Activated CD4-positive, alpha-beta T cell treated with anti-CD3 and anti-CD28 coated beads for 36 hours (primary cell): ENCODE results near the gene RNF11. TPM values are rescaled to one million over a fixed set of nuclear protein-coding genes. Genes with fewer than 3 reads are reported as not detected.

Experiments
- ATAC-seq: fragments of 200-7000 bp; cut with Tn5 transposase; one replicate; pipeline ENCODE4 v1.10.0; 2021; ENCODE audit warnings: mild to moderate bottlenecking, moderate library complexity
- CTCF ChIA-PET: fragments of 350-600 bp; sonication (Branson Sonifier 250); formaldehyde crosslinking; loops from one replicate; lab custom pipeline; 2021; ENCODE audit warnings: antibody characterized with exemption; lab: Charles Lee
- POLR2A ChIA-PET: fragments of 350-600 bp; sonication (Branson Sonifier 250); formaldehyde crosslinking; loops from one replicate; lab custom pipeline; 2021; ENCODE audit warnings: antibody characterized with exemption, inconsistent platforms; lab: Charles Lee
- DNase-seq: peaks from one replicate; pipeline ENCODE4 v3.0.0-alpha.2; 2020
- H3K27ac Mint-ChIP-seq: one replicate; pipeline ENCODE4 v1.8.0; 2021; ENCODE audit warnings: mixed read lengths
- H3K27me3 Mint-ChIP-seq: one replicate; pipeline ENCODE4 v1.8.0; 2021; ENCODE audit warnings: mixed read lengths
- H3K36me3 Mint-ChIP-seq: one replicate; pipeline ENCODE4 v1.8.0; 2021; ENCODE audit warnings: low read depth, mixed read lengths
- H3K4me1 Mint-ChIP-seq: one replicate; pipeline ENCODE4 v1.8.0; 2021; ENCODE audit warnings: mixed read lengths
- H3K4me3 Mint-ChIP-seq: one replicate; pipeline ENCODE4 v1.8.0; 2021; ENCODE audit warnings: mild to moderate bottlenecking, moderate library complexity, mixed read lengths
- H3K9me3 Mint-ChIP-seq: one replicate; pipeline ENCODE4 v1.8.0; 2021; ENCODE audit warnings: low read depth, mixed read lengths
- intact Hi-C, 2 experiments: fragments of 100-400 bp; cut with DNase I in 1 of 2; cut with micrococcal nuclease in 1 of 2; formaldehyde crosslinking; loops; one replicate each; pipeline versions ENCODE4 v1.14.2 to v1.15.1; 2022 to 2024; cut with DNase I, micrococcal nuclease
- total RNA-seq, 2 experiments: library from RNA; stranded (reverse); gene quantifications; one replicate each; pipeline ENCODE4 v1.2.3, GENCODE V29; 2021

RNF11 gene
- total RNA-seq, 2 experiments from 2014 or later = 20.6 to 26.0 TPM

DNA sequence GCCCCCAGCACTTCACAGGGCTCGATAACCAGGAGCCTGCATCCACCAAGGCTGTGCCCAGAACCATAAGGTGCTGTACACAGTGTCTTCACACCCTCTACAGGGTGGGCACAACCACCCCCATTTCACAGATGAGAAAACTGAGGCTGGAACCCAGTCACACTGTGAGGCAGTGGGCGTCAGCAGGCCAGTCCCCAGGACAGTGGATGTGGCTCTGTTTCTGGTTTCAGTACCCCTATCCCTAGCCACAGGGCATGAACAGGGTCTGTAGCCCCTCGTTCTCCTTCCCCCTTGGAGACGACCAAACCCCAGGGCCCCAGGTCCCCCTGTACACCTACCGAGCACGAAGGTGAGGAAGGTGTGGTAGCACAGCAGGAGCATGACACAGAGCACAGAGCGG lies 66.7 kb downstream of the RNF11 start:
- Mint-ChIP-seq H3K4me1 (peaks cover 10% of the 10 kb centered on the region), H3K27ac (no peak overlapping the region), H3K27me3 (no peaks in the 10 kb centered on the region), H3K9me3 (no peaks in the 10 kb centered on the region), H3K36me3 (no peaks in the 10 kb centered on the region), H3K4me3 (no peak overlapping the region)
- ATAC-seq (no peak), DNase-seq (no peak)
- intact Hi-C loops = no loop called here
- ChIA-PET CTCF (no interaction called here), POLR2A (no interaction called here)

DNA sequence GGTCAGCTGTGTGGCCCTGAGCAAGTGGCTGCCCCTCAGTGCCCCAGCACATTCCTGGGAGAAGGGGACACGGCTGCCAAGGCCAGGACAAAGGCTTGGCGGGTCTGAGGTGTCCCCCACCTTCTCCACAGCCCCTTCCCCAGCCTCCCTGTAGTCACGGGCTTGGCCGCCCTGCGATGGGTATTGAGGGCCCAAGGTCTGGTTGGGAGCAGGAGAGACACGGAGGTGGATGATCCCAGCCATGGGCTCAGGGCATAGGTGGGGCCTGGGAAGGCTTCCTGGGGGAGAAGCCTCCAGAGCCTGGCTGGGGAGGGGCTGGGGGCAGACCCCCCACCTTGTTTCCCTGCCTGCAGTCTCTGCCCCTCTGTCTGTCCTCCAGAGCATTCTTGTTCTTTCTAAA lies 67.2 kb downstream of the RNF11 start:
- Mint-ChIP-seq H3K36me3 (no peaks in the 10 kb centered on the region), H3K9me3 (no peaks in the 10 kb centered on the region), H3K4me3 (no peak overlapping the region), H3K27me3 (no peaks in the 10 kb centered on the region), H3K4me1 (peaks cover 10% of the 10 kb centered on the region), H3K27ac (peak overlapping the region; percentile 39)
- CTCF ChIA-PET = no interaction called here
- POLR2A ChIA-PET = no interaction called here
- no peak for DNase-seq
- intact Hi-C loops = no loop called here
- ATAC-seq = no peak

DNA sequence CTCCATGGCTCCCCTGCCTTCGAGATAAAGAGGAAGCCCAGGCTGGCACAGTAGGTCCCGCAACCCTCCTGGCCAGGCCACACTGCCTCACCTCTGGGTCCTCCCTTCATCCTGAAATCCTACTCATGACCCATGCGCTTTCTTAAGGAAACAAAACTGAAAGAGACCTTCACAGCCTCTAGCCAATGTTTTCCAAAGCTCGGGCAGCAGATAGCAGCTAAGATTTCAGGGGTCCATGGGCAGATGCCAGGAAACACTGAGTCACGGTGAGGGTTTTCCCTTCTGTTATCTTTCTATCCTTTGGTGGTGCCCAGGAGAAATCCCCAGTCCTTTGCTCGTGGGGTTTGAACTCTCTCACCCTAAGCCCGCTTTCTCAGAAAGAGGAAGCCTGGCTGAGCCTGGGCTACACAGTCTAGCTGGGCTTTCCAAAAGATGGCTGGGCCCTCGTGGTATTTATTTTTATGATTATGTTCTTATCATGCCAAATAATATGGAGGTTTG lies 67.7 kb downstream of the RNF11 start:
- peak; percentile 60 for ATAC-seq
- intact Hi-C loops = no loop called here
- H3K27ac Mint-ChIP-seq = peak overlapping the region; percentile 39
- ChIA-PET CTCF (no interaction called here), POLR2A (no interaction called here)
- H3K4me3 Mint-ChIP-seq = no peak overlapping the region
- no peaks in the 10 kb centered on the region for H3K27me3 Mint-ChIP-seq
- peaks cover 10% of the 10 kb centered on the region for H3K4me1 Mint-ChIP-seq
- no peaks in the 10 kb centered on the region for H3K36me3 Mint-ChIP-seq
- no peaks in the 10 kb centered on the region for H3K9me3 Mint-ChIP-seq
- peak; percentile 50 for DNase-seq

DNA sequence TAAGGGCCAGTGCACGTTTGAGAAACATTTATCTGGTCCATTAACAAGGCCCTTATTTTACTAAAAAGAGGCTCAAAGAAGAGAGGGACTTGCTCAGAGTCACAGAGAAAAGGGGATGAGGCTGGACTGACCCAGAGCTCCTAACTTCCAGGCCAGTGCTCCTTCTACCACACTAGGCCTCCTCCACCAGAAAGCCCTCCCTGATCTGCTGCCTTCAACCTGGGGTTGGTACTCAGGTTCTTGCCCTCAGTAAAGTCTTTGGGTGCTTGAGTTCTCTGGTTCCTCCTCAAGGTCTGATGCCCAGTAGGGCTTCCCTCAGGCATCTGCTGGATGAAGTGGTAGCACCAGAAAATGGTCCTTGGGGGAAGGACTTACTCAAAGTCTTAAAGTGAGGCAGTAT lies 68.3 kb downstream of the RNF11 start:
- Mint-ChIP-seq H3K4me3 (no peak overlapping the region), H3K36me3 (no peaks in the 10 kb centered on the region), H3K27me3 (no peaks in the 10 kb centered on the region), H3K9me3 (no peaks in the 10 kb centered on the region), H3K27ac (no peak overlapping the region), H3K4me1 (peaks cover 10% of the 10 kb centered on the region)
- intact Hi-C loops = no loop called here
- DNase-seq (no peak), ATAC-seq (no peak)
- CTCF ChIA-PET = interaction anchor here (2.0 kb wide), 1 partner anchor 8 kb away, joined by 11 read pairs; no protein-coding TSS in a partner anchor
- POLR2A ChIA-PET = no interaction called here

DNA sequence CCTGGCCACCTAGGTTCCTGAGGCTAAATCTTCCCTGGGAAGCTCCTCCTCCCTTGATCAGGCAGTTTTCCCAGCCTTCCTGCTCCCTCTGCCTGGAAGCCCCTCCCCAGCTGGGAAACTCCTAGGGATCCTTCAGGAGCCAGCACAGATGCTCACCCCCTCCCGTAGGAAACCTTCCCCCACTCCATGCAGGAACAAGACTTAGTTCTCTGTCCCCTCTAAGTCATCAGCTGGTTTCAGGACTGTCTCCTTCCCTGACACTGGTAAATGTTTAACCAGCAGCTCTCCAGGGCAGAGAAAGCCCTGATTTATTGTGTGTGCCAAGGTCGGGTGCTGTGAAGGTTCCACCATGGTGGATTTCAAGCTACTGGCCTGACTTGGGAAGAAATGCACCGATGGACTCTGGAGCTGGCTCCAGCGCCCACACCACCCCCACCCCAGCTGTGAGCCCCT lies 69.3 kb downstream of the RNF11 start:
- Mint-ChIP-seq H3K27me3 (no peaks in the 10 kb centered on the region), H3K36me3 (no peaks in the 10 kb centered on the region), H3K4me3 (no peak overlapping the region), H3K4me1 (peaks cover 10% of the 10 kb centered on the region), H3K9me3 (no peaks in the 10 kb centered on the region), H3K27ac (no peak overlapping the region)
- intact Hi-C loops = no loop called here
- ChIA-PET POLR2A (interaction anchor here (0.6 kb wide), 1 partner anchor 369 kb away, joined by 3 read pairs; no protein-coding TSS in a partner anchor), CTCF (interaction anchor here (0.5 to 2.0 kb wide), 3 partner anchors 9 to 41 kb away, joined by 3 to 11 read pairs (median 4); no protein-coding TSS in a partner anchor)
- ATAC-seq (no peak), DNase-seq (no peak)

DNA sequence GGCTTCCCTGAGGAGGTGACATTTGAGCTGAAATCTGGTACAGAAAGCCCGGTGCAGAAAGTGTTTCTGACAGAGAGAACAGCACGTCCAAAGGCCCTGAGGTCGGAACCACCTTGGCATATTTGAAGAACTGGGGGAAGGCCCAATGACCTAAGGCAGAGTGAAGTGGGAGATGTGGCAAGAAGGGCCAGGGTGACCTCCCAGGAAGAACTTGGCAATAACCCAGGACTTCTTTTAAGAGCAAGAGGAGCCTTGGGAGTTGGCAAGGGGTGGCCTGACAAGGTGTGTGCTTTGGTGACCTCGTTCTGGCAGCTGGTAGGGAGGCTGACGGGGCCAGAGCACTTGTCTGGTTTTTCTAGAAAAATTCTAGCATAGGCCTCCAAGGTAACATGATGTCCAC lies 70.9 kb downstream of the RNF11 start:
- no peak for DNase-seq
- intact Hi-C loops = no loop called here
- POLR2A ChIA-PET = interaction anchor here (0.6 kb wide), 1 partner anchor 46 kb away, joined by 4 read pairs; no protein-coding TSS in a partner anchor
- Mint-ChIP-seq H3K27me3 (no peaks in the 10 kb centered on the region), H3K9me3 (no peaks in the 10 kb centered on the region), H3K27ac (no peak overlapping the region), H3K4me3 (no peak overlapping the region), H3K4me1 (peaks cover 10% of the 10 kb centered on the region), H3K36me3 (no peaks in the 10 kb centered on the region)
- CTCF ChIA-PET = no interaction called here
- no peak for ATAC-seq

DNA sequence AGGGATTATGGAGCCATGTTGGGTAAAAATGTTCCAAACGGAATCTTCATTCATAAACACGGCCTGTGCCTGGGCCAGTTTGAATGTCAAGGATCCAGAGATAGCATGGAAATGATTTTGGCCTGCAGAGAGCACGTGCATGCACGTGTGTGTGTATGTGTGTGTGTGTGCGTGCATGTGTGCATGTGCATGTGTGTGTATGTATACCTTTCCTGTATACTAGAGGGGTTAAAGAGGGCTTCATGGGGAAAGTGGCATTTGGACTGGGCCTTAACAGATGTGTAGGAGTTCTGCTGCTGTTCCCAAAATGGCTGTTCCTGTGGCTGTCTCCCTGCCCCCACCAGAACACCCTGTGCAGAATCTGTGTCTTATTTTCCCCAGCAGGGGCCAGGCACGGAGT lies 72.6 kb downstream of the RNF11 start:
- POLR2A ChIA-PET = no interaction called here
- H3K4me3 Mint-ChIP-seq = no peak overlapping the region
- no peaks in the 10 kb centered on the region for H3K9me3 Mint-ChIP-seq
- H3K27ac Mint-ChIP-seq = no peak overlapping the region
- intact Hi-C loops = no loop called here
- H3K4me1 Mint-ChIP-seq = peaks cover 9% of the 10 kb centered on the region
- DNase-seq (no peak), ATAC-seq (no peak)
- no peaks in the 10 kb centered on the region for H3K36me3 Mint-ChIP-seq
- CTCF ChIA-PET = no interaction called here
- no peaks in the 10 kb centered on the region for H3K27me3 Mint-ChIP-seq

DNA sequence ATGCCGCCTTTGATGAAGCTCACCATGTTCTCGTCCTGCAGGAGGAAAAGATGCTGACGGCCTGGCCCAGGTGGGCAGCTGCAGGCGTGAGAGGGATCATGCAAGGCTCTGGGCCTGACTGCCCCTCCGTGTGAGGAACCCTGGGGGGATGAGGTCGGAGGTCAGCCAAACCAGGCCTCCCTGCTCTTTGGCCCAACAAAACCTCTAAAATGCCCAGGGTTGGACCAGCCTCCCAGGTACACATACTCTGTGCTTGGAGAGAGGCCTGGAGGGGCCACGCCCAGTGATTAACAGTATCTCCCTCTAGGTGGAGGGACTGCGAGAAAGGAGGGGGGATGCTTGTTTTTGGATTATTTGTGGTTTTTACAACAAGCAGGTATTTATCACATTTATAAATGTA lies 73.2 kb downstream of the RNF11 start:
- ChIA-PET CTCF (no interaction called here), POLR2A (no interaction called here)
- Mint-ChIP-seq H3K36me3 (no peaks in the 10 kb centered on the region), H3K4me1 (peaks cover 8% of the 10 kb centered on the region), H3K27me3 (no peaks in the 10 kb centered on the region), H3K9me3 (no peaks in the 10 kb centered on the region), H3K27ac (no peak overlapping the region), H3K4me3 (no peak overlapping the region)
- ATAC-seq (no peak), DNase-seq (no peak)
- intact Hi-C loops = no loop called here

DNA sequence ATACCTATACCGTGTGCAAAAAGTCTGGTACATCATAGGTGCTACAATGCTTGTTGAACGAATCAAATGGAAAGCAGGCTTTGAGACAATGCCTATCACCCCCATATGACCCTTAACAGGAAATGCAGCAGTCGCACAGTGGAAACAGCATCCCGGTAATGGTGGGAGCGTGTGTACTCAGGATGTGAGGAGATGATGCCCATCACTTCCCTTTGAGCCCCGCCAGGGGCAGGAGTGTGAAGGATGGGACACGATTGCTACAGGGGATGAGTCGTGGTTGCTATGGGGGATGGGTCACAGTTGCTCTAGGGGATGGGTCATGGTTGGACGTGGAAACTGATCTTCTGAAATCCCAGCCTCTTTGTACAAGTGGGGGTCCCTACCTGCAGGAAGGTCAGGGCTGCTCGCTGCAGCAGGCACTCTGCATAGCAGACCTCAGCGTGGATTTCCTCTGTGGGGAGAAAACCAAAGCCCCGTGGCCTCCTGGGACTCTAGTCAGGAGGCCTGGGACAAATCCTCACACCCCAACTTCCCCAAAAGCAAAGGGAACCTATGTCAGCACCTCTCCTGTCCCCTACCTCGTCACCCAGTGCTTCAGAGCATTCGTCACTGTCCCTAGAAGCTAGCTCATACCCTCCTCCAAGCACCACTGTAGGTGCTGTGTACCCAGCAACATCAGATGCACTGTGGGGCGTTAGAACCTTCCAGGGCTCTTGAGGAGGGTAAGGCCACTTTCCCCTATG lies 75.0 kb downstream of the RNF11 start:
- intact Hi-C loops = no loop called here
- Mint-ChIP-seq H3K9me3 (no peaks in the 10 kb centered on the region), H3K4me3 (no peak overlapping the region), H3K4me1 (peaks cover 10% of the 10 kb centered on the region), H3K27ac (no peak overlapping the region), H3K27me3 (no peaks in the 10 kb centered on the region), H3K36me3 (no peaks in the 10 kb centered on the region)
- no peak for DNase-seq
- ChIA-PET POLR2A (no interaction called here), CTCF (interaction anchor here (2.8 kb wide), 1 partner anchor 14 kb away, joined by 9 read pairs; no protein-coding TSS in a partner anchor)
- peak; percentile 31 for ATAC-seq

DNA sequence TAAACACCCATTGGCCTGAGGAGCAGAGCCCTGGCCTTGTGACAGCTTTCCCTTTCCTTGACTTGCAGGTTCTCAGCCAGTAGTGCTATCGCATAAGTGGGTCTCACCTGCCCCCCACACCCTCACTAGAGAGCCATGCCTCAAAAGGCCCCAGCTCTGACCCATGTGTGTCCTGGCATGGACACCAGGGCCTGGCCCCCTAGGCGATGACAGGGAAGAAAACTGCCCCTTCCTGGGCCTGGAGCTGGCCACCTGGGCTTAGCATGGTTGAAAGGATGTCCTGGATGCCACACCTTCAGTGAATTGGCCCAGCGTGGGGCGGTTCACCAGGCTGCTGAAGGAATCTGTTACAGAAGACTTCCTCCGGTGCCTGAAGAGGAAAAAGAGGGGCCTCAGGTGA lies 75.8 kb downstream of the RNF11 start:
- Mint-ChIP-seq H3K4me1 (peaks cover 10% of the 10 kb centered on the region), H3K27ac (no peak overlapping the region), H3K27me3 (no peaks in the 10 kb centered on the region), H3K4me3 (no peak overlapping the region), H3K36me3 (no peaks in the 10 kb centered on the region), H3K9me3 (no peaks in the 10 kb centered on the region)
- ATAC-seq (no peak), DNase-seq (no peak)
- ChIA-PET POLR2A (no interaction called here), CTCF (interaction anchor here (0.6 to 2.8 kb wide), 3 partner anchors 15 to 553 kb away, joined by 3 to 9 read pairs (median 3); no protein-coding TSS in a partner anchor)
- intact Hi-C loops = no loop called here

DNA sequence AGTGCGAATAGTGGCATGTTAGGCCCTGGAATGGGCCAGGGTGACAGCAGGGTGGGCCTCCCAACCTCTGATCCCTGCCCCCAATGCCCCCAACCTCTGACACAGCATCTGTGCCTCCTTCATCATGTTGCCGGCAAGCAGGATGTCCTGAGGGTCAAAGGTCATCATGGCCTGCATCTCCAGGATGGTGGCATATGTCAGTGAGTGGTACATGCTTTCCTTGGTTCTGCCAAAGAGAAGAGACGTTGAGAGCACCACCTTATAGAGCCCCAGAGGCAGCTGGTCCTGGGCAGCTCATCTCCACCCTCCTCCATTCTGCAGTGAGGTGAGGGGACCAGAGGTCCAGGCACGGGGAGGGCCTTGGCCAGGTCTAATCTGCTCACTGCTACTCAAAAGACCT lies 76.6 kb downstream of the RNF11 start:
- H3K27me3 Mint-ChIP-seq = no peaks in the 10 kb centered on the region
- H3K27ac Mint-ChIP-seq = no peak overlapping the region
- CTCF ChIA-PET = interaction anchor here (0.5 to 2.8 kb wide), 4 partner anchors 16 to 768 kb away, joined by 3 to 9 read pairs (median 3); no protein-coding TSS in a partner anchor
- no peak for DNase-seq
- H3K4me1 Mint-ChIP-seq = peaks cover 10% of the 10 kb centered on the region
- no peak for ATAC-seq
- no peaks in the 10 kb centered on the region for H3K9me3 Mint-ChIP-seq
- intact Hi-C loops = no loop called here
- H3K4me3 Mint-ChIP-seq = no peak overlapping the region
- H3K36me3 Mint-ChIP-seq = no peaks in the 10 kb centered on the region
- POLR2A ChIA-PET = interaction anchor here (0.6 to 0.7 kb wide), 2 partner anchors 16 to 88 kb away, joined by 5 read pairs; no protein-coding TSS in a partner anchor
